CD4-positive, alpha-beta T cell treated with Interleukin-4 for 4 hours (primary cell): ENCODE data around the gene KLHDC7B.

ENCODE experiments used
- DNase-seq: peaks from one replicate; pipeline ENCODE4 v3.0.0-alpha.2; 2020

KLHDC7B gene

DNA sequence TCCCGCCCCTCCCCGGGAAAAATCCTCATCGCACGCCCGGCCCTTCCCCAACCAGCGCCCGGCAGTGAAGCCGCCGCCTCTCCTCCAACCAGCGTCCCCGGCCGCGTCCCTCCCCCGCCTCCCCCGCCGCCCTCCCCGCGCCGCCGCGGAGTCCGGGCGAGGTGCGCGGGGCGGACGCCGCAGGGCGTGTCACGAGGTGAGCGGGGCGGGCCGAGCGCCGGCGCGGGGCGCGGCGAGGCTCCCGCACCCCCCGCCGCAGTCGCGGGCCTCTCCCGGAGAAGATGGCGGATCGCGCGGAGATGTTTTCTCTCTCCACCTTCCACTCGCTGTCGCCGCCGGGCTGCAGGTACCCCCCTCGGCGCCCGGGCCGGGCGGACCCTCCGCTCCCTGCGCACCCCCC, 54.8 kb downstream of the KLHDC7B start, which contains the start of gene MAPK8IP2:
MAPK8IP2 (plus strand) TSS at position 256 of the 400 bp plus-strand sequence; CDS start at position 282, 26 bp downstream.
- DNase-seq: no peak
